ENCODE data around the gene GPR39. TPM values are rescaled to one million over a fixed set of nuclear protein-coding genes. Genes with fewer than 3 reads are reported as not detected.

GPR39 gene
- total RNA-seq, 1 donor from 2014 or later = 1.6 TPM

GRCh38 chr2:132420816-132421805 is 4.5 kb downstream of the GPR39 start:
- Histone ChIP-seq H3K36me3 (ENCODE audit: control insufficient read depth in 3 of 3, insufficient read depth in 3 of 3, low read length in 3 of 3) (no peaks in the 10 kb centered on the region), H3K27me3 (ENCODE audit: control insufficient read depth in 3 of 3, insufficient read depth in 3 of 3, low read length in 3 of 3) (peaks cover 6 to 11% (median 6%) of the 10 kb centered on the region in 3 donors), H3K4me3 (ENCODE audit: low read length in 3 of 3) (no peak overlapping the region), H3K27ac (ENCODE audit: low read depth, low read length) (no peak overlapping the region), H3K4me1 (ENCODE audit: control insufficient read depth in 3 of 3, insufficient read depth in 3 of 3, low read length in 3 of 3) (peaks cover under 1 to 4% (median under 1%) of the 10 kb centered on the region in 3 donors), H3K9ac (ENCODE audit: low read depth in 1 of 3, low read length in 3 of 3) (no peak overlapping the region), H3K9me3 (ENCODE audit: control insufficient read depth in 3 of 3, low read length in 3 of 3) (no peaks in the 10 kb centered on the region)

DNA sequence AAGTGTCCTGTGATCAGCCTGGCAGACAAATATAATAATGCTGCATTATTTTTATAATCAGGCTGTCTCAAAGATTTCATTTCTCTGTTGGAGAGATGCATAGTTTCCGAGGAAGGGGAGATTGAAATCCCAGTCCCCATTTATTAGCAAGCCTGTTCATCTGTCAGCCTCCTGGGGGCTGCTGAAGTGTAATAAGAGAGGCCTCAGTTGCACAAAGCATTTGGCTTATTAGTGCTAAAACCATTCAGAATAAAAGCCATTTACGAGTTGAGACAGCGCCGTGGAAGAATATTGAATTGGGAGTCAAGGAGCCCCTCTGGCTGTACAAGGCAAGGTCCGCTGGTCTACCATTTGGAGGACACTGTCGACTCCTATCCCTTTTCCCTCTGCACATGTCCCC is 6.1 kb downstream of the GPR39 start:
- Histone ChIP-seq H3K4me3 (ENCODE audit: low read length in 3 of 3) (no peak overlapping the region), H3K9me3 (ENCODE audit: control insufficient read depth in 3 of 3, low read length in 3 of 3) (no peaks in the 10 kb centered on the region), H3K4me1 (ENCODE audit: control insufficient read depth in 3 of 3, insufficient read depth in 3 of 3, low read length in 3 of 3) (peaks cover 0 to 4% (median 0%) of the 10 kb centered on the region in 3 donors)

GRCh38 chr2:132424526-132425121 is 8.0 kb downstream of the GPR39 start:
- no peak overlapping the region for H3K9ac ChIP-seq (ENCODE audit: low read depth in 1 of 3, low read length in 3 of 3)
- no peak overlapping the region for H3K27ac ChIP-seq (ENCODE audit: low read depth, low read length)
- no peaks in the 10 kb centered on the region for H3K36me3 ChIP-seq (ENCODE audit: control insufficient read depth in 3 of 3, insufficient read depth in 3 of 3, low read length in 3 of 3)
- peaks cover 0 to 4% (median 0%) of the 10 kb centered on the region in 3 donors for H3K4me1 ChIP-seq (ENCODE audit: control insufficient read depth in 3 of 3, insufficient read depth in 3 of 3, low read length in 3 of 3)
- no peaks in the 10 kb centered on the region for H3K27me3 ChIP-seq (ENCODE audit: control insufficient read depth in 3 of 3, insufficient read depth in 3 of 3, low read length in 3 of 3)
- H3K9me3 ChIP-seq (ENCODE audit: control insufficient read depth in 3 of 3, low read length in 3 of 3) = no peaks in the 10 kb centered on the region
- no peak overlapping the region for H3K4me3 ChIP-seq (ENCODE audit: low read length in 3 of 3)

More for the DNA sequence above, 6.1 kb downstream of the GPR39 start:
- no peak overlapping the region for H3K27ac ChIP-seq (ENCODE audit: low read depth, low read length)
- peaks cover 0 to under 1% (median 0%) of the 10 kb centered on the region in 3 donors for H3K27me3 ChIP-seq (ENCODE audit: control insufficient read depth in 3 of 3, insufficient read depth in 3 of 3, low read length in 3 of 3)
- no peaks in the 10 kb centered on the region for H3K36me3 ChIP-seq (ENCODE audit: control insufficient read depth in 3 of 3, insufficient read depth in 3 of 3, low read length in 3 of 3)
- no peak overlapping the region for H3K9ac ChIP-seq (ENCODE audit: low read depth in 1 of 3, low read length in 3 of 3)

GRCh38 chr2:132426033-132426432 is 9.4 kb downstream of the GPR39 start:
- Histone ChIP-seq H3K4me3 (ENCODE audit: low read length in 3 of 3) (no peak overlapping the region), H3K27me3 (ENCODE audit: control insufficient read depth in 3 of 3, insufficient read depth in 3 of 3, low read length in 3 of 3) (no peaks in the 10 kb centered on the region), H3K9ac (ENCODE audit: low read depth in 1 of 3, low read length in 3 of 3) (no peak overlapping the region), H3K27ac (ENCODE audit: low read depth, low read length) (no peak overlapping the region), H3K9me3 (ENCODE audit: control insufficient read depth in 3 of 3, low read length in 3 of 3) (no peaks in the 10 kb centered on the region), H3K4me1 (ENCODE audit: control insufficient read depth in 3 of 3, insufficient read depth in 3 of 3, low read length in 3 of 3) (peaks cover 0 to 4% (median 0%) of the 10 kb centered on the region in 3 donors), H3K36me3 (ENCODE audit: control insufficient read depth in 3 of 3, insufficient read depth in 3 of 3, low read length in 3 of 3) (no peaks in the 10 kb centered on the region)

DNA sequence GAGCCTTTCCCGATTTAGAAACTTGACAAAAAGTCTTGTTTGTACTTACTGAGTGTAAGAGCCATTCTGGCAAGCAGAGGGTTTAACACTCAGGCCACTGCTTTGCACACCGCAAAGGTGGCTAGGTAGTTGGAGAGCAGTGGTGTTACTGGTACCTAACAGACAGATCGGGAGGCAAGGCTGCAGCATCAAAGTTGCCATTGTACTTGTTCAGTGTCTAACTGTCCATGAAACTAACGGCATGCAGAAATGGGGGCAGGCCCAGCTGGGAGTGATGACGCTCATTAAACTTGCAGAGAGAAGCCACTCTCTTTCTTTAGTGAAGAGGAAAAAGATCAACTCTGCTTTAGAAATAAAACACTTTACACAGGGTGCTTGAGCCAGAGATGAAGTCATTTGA is 10.1 kb downstream of the GPR39 start:
- no peaks in the 10 kb centered on the region for H3K36me3 ChIP-seq (ENCODE audit: control insufficient read depth in 3 of 3, insufficient read depth in 3 of 3, low read length in 3 of 3)
- H3K9ac ChIP-seq (ENCODE audit: low read depth in 1 of 3, low read length in 3 of 3) = no peak overlapping the region
- no peak overlapping the region for H3K4me3 ChIP-seq (ENCODE audit: low read length in 3 of 3)
- peaks cover 0 to 4% (median 0%) of the 10 kb centered on the region in 3 donors for H3K4me1 ChIP-seq (ENCODE audit: control insufficient read depth in 3 of 3, insufficient read depth in 3 of 3, low read length in 3 of 3)
- H3K27ac ChIP-seq (ENCODE audit: low read depth, low read length) = no peak overlapping the region
- no peaks in the 10 kb centered on the region for H3K9me3 ChIP-seq (ENCODE audit: control insufficient read depth in 3 of 3, low read length in 3 of 3)
- no peaks in the 10 kb centered on the region for H3K27me3 ChIP-seq (ENCODE audit: control insufficient read depth in 3 of 3, insufficient read depth in 3 of 3, low read length in 3 of 3)

GRCh38 chr2:132429351-132429750 is 12.7 kb downstream of the GPR39 start:
- Histone ChIP-seq H3K27ac (ENCODE audit: low read depth, low read length) (no peak overlapping the region), H3K9me3 (ENCODE audit: control insufficient read depth in 3 of 3, low read length in 3 of 3) (no peaks in the 10 kb centered on the region), H3K4me3 (ENCODE audit: low read length in 3 of 3) (no peak overlapping the region), H3K4me1 (ENCODE audit: control insufficient read depth in 3 of 3, insufficient read depth in 3 of 3, low read length in 3 of 3) (peaks cover 0 to 4% (median 0%) of the 10 kb centered on the region in 3 donors), H3K27me3 (ENCODE audit: control insufficient read depth in 3 of 3, insufficient read depth in 3 of 3, low read length in 3 of 3) (no peaks in the 10 kb centered on the region), H3K9ac (ENCODE audit: low read depth in 1 of 3, low read length in 3 of 3) (no peak overlapping the region), H3K36me3 (ENCODE audit: control insufficient read depth in 3 of 3, insufficient read depth in 3 of 3, low read length in 3 of 3) (no peaks in the 10 kb centered on the region)

DNA sequence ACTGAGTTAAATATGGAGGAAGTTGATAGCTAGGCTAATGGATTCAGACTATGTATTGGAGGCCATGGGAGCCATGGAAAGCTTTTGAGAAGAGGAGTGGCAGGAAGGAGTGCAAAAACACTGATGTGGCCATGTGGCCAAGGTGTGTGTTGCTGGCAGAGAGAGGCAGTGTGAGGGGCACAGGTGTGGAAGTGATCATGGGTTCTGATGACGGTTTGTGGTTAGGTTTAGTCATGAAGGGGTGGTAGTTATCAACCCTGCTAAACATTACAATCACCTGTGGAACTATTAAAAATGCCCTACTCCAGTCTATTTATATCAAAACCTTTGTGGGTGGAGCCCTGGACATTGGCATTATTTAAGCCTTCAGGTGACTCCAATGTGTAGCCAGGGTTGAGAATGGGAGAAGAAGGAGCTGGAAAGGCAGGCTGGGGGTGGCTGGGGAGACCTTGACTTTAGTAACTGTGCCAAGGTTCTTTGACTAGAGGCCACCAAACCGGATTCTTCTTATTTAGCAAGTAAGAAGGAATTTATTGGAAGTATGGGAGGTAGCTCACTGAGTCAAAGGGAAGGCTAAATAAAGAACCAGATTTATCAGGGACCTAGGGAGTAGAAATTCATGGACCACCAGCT is 13.5 kb downstream of the GPR39 start:
- no peaks in the 10 kb centered on the region for H3K27me3 ChIP-seq (ENCODE audit: control insufficient read depth in 3 of 3, insufficient read depth in 3 of 3, low read length in 3 of 3)
- H3K4me3 ChIP-seq (ENCODE audit: low read length in 3 of 3) = no peak overlapping the region
- H3K27ac ChIP-seq (ENCODE audit: low read depth, low read length) = no peak overlapping the region
- no peaks in the 10 kb centered on the region for H3K4me1 ChIP-seq (ENCODE audit: control insufficient read depth in 3 of 3, insufficient read depth in 3 of 3, low read length in 3 of 3)
- H3K9me3 ChIP-seq (ENCODE audit: control insufficient read depth in 3 of 3, low read length in 3 of 3) = no peaks in the 10 kb centered on the region
- H3K36me3 ChIP-seq (ENCODE audit: control insufficient read depth in 3 of 3, insufficient read depth in 3 of 3, low read length in 3 of 3) = no peaks in the 10 kb centered on the region
- no peak overlapping the region for H3K9ac ChIP-seq (ENCODE audit: low read depth in 1 of 3, low read length in 3 of 3)

- no peaks in the 10 kb centered on the region for H3K27me3 ChIP-seq (ENCODE audit: control insufficient read depth in 3 of 3, insufficient read depth in 3 of 3, low read length in 3 of 3)
- H3K9me3 ChIP-seq (ENCODE audit: control insufficient read depth in 3 of 3, low read length in 3 of 3) = no peaks in the 10 kb centered on the region
- no peak overlapping the region for H3K4me3 ChIP-seq (ENCODE audit: low read length in 3 of 3)
- no peaks in the 10 kb centered on the region for H3K36me3 ChIP-seq (ENCODE audit: control insufficient read depth in 3 of 3, insufficient read depth in 3 of 3, low read length in 3 of 3)
- no peak overlapping the region for H3K27ac ChIP-seq (ENCODE audit: low read depth, low read length)
- no peaks in the 10 kb centered on the region for H3K4me1 ChIP-seq (ENCODE audit: control insufficient read depth in 3 of 3, insufficient read depth in 3 of 3, low read length in 3 of 3)
- no peak overlapping the region for H3K9ac ChIP-seq (ENCODE audit: low read depth in 1 of 3, low read length in 3 of 3)
These were observed 14.3 kb downstream of the GPR39 start for GRCh38 chr2:132430895-132431294.

DNA sequence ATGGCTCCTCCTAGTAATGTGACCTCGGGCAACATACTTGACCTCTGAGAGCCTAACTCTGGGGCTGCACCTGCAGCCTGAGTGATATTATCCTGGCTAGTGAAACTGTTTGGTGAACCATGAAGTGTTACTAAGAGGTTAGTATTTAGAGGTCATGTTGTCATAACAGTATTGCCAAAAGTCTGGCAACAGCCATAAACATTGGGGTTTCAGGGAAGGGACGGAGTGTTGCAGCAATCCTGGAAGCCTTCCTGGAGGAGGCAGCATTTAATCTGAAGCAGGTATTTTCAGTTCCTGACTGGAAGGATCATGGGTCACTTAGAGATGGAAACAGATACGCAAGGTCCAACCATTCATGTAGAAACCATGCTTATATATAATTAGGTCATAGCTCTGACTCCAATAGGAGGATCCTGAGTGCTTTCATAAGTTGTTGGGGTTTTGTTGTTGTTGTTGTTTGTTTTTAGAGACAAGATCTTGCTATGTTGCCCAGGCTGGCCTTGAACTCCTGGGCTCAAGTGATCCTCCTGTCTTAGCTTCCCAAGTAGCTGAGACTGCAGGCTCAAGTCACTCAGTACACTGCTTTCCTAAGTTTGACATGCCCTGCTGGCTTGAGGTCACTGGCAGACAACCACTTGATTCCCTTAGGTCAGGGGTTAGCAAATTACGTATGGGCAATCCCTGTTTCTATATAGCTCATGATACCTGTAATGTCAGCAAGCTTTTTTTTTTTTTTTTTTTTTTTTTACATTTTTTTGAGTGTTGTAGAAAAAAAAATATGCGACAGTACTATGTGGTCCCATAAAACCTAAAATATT is 21.5 kb downstream of the GPR39 start:
- H3K27ac ChIP-seq (ENCODE audit: low read depth, low read length) = no peak overlapping the region
- H3K9me3 ChIP-seq (ENCODE audit: control insufficient read depth in 3 of 3, low read length in 3 of 3) = no peaks in the 10 kb centered on the region
- no peaks in the 10 kb centered on the region for H3K27me3 ChIP-seq (ENCODE audit: control insufficient read depth in 3 of 3, insufficient read depth in 3 of 3, low read length in 3 of 3)
- no peak overlapping the region for H3K4me3 ChIP-seq (ENCODE audit: low read length in 3 of 3)
- H3K36me3 ChIP-seq (ENCODE audit: control insufficient read depth in 3 of 3, insufficient read depth in 3 of 3, low read length in 3 of 3) = no peaks in the 10 kb centered on the region
- H3K4me1 ChIP-seq (ENCODE audit: control insufficient read depth in 3 of 3, insufficient read depth in 3 of 3, low read length in 3 of 3) = no peaks in the 10 kb centered on the region
- H3K9ac ChIP-seq (ENCODE audit: low read depth in 1 of 3, low read length in 3 of 3) = no peak overlapping the region
